ENCODE results near the gene NXT1. TPM values are rescaled to one million over a fixed set of nuclear protein-coding genes. Genes with fewer than 3 reads are reported as not detected.

Gene NXT1
- total RNA-seq, 4 donors from 2014 or later, result 19.4 to 50.5 (median 26.2) TPM

GRCh38 chr20:23308908-23309307 lies 41.7 kb upstream of the NXT1 start:
- Histone ChIP-seq H3K4me1 (peaks cover 0 to 23% (median 0%) of the 10 kb centered on the region in 4 donors), H3K36me3 (no peaks in the 10 kb centered on the region), H3K4me3 (no peak overlapping the region), H3K9me3 (no peaks in the 10 kb centered on the region), H3K27me3 (no peaks in the 10 kb centered on the region), H3K27ac (no peak overlapping the region)
- TF ChIP-seq EP300 (IDR thresholded peaks at IDR 0.05) (no peak), CTCF (IDR thresholded peaks at IDR 0.05) (no peak), POLR2A (IDR thresholded peaks at IDR 0.05) (no peak)
- no peak for DNase-seq (ENCODE audit: low spot score in 2 of 2)
- 68 to 74% methylated on average over 4 of the region's 4 CpGs for WGBS, 2 donors

- Histone ChIP-seq H3K4me1 (peaks cover 0 to 25% (median 4%) of the 10 kb centered on the region in 4 donors), H3K36me3 (no peaks in the 10 kb centered on the region), H3K4me3 (no peak overlapping the region), H3K9me3 (no peaks in the 10 kb centered on the region), H3K27ac (no peak overlapping the region), H3K27me3 (no peaks in the 10 kb centered on the region)
- DNase-seq (ENCODE audit: low spot score in 2 of 2), result no peak
- WGBS, 2 donors, result 94 to 95% methylated on average over 10 of the region's 10 CpGs
- TF ChIP-seq POLR2A (IDR thresholded peaks at IDR 0.05) (no peak), EP300 (IDR thresholded peaks at IDR 0.05) (no peak), CTCF (IDR thresholded peaks at IDR 0.05) (no peak)
These were observed 40.8 kb upstream of the NXT1 start for GRCh38 chr20:23309781-23310180.

- H3K4me1 ChIP-seq, result peaks cover 0 to 35% (median 5%) of the 10 kb centered on the region in 4 donors
- no peak overlapping the region for H3K27ac ChIP-seq
- no peak overlapping the region for H3K4me3 ChIP-seq
- H3K36me3 ChIP-seq, result no peaks in the 10 kb centered on the region
- H3K9me3 ChIP-seq, result no peaks in the 10 kb centered on the region
- DNase-seq (ENCODE audit: low spot score in 2 of 2), result no peak
- no peak for TF ChIP-seq EP300 (IDR thresholded peaks at IDR 0.05)
- TF ChIP-seq CTCF (IDR thresholded peaks at IDR 0.05), result no peak
- H3K27me3 ChIP-seq, result no peaks in the 10 kb centered on the region
- 34 to 52% methylated on average over 7 of the region's 7 CpGs for WGBS, 2 donors
These were observed 38.6 kb upstream of the NXT1 start for GRCh38 chr20:23311947-23312506.

GRCh38 chr20:23313271-23313670 lies 37.3 kb upstream of the NXT1 start:
- no peaks in the 10 kb centered on the region for H3K9me3 ChIP-seq
- H3K4me1 ChIP-seq, result peaks cover 0 to 35% (median 5%) of the 10 kb centered on the region in 4 donors
- no peak overlapping the region for H3K4me3 ChIP-seq
- 53 to 60% methylated on average over 1 of the region's 1 CpG for WGBS, 2 donors
- H3K27me3 ChIP-seq, result no peaks in the 10 kb centered on the region
- H3K36me3 ChIP-seq, result no peaks in the 10 kb centered on the region
- peak overlapping the region in 1 of 4 donors; percentile 47 for H3K27ac ChIP-seq
- TF ChIP-seq POLR2A (IDR thresholded peaks at IDR 0.05) (no peak), EP300 (IDR thresholded peaks at IDR 0.05) (no peak), CTCF (IDR thresholded peaks at IDR 0.05) (no peak)
- no peak for DNase-seq (ENCODE audit: low spot score in 2 of 2)

- 74 to 77% methylated on average over 5 of the region's 5 CpGs for WGBS, 2 donors
- Histone ChIP-seq H3K36me3 (no peaks in the 10 kb centered on the region), H3K27me3 (no peaks in the 10 kb centered on the region), H3K4me1 (peaks cover 0 to 35% (median 5%) of the 10 kb centered on the region in 4 donors), H3K4me3 (no peak overlapping the region), H3K9me3 (no peaks in the 10 kb centered on the region), H3K27ac (peak overlapping the region in 3 of 4 donors; percentile 43 to 68 (median 52))
- DNase-seq (ENCODE audit: low spot score in 2 of 2), result no peak
- TF ChIP-seq CTCF (IDR thresholded peaks at IDR 0.05) (no peak), POLR2A (IDR thresholded peaks at IDR 0.05) (no peak), EP300 (IDR thresholded peaks at IDR 0.05) (no peak)
These were observed 35.9 kb upstream of the NXT1 start for GRCh38 chr20:23314699-23315098.
